A549 treated with Hydrocortisone at 1 μM for 4 hours (cell line): ENCODE data around the gene OR5AP2. TPM values are rescaled to one million over a fixed set of nuclear protein-coding genes. Genes with fewer than 3 reads are reported as not detected.

Source experiments
- total RNA-seq: library from RNA; stranded (reverse); fragments of 200-300 nt; extraction: Qiagen RNA extraction; gene quantifications from 5 replicates; pipeline ENCODE4 v1.2.3, GENCODE V29; 2022

The OR5AP2 gene
- not detected in 5 replicates for total RNA-seq

GRCh38 chr11:56642339-56642738 is at the start of gene OR5AP2:
Gene OR5AP2 (minus strand): TSS chr11:56642439. CDS start chr11:56642439, 0 bp downstream.

GRCh38 chr11:56663386-56663785 is 21.1 kb upstream of the OR5AP2 start, which contains the start of gene OR5AR1:
Gene OR5AR1 (plus strand): TSS chr11:56663686. CDS start chr11:56663686, 0 bp downstream.

Other genes starting within 250 kb of the OR5AP2 start
- gene OR5AL1, start 229.7 kb downstream of the OR5AP2 start, total RNA-seq: not detected in 5 replicates
- gene OR5M3, start 169.1 kb downstream of the OR5AP2 start, total RNA-seq: not detected in 5 replicates
- not detected in 5 replicates for gene OR5M8, start 151.1 kb downstream of the OR5AP2 start, total RNA-seq
- gene OR5M11, start 99.2 kb downstream of the OR5AP2 start, total RNA-seq: not detected in 5 replicates
- gene OR5M10, start 64.7 kb downstream of the OR5AP2 start, total RNA-seq: not detected in 5 replicates
- gene OR5M1, start 27.6 kb downstream of the OR5AP2 start, total RNA-seq: not detected in 5 replicates
- not detected in 5 replicates for gene OR5AR1, start 21.2 kb upstream of the OR5AP2 start, total RNA-seq
- gene OR9G1, start 56.7 kb upstream of the OR5AP2 start, total RNA-seq: not detected in 5 replicates
- gene OR9G4, start 106.3 kb upstream of the OR5AP2 start, total RNA-seq: not detected in 5 replicates